Germinal center (tissue), 1 donor: ENCODE measurements around the gene NCOA4.
"Not testable (repeated sequence)": the region's sequence is repeated elsewhere in the genome, so short reads cannot be mapped to it uniquely, and the experiment has no call there.

Source experiments
- DNase-seq: peaks from one replicate; pipeline ENCODE4 v3.0.0; 2012; ENCODE audit warnings: mixed read lengths, low spot score

Gene NCOA4

GRCh38 chr10:46019569-46020343 lies 10.7 kb downstream of the NCOA4 start:
- DNase-seq, result no peak

DNA sequence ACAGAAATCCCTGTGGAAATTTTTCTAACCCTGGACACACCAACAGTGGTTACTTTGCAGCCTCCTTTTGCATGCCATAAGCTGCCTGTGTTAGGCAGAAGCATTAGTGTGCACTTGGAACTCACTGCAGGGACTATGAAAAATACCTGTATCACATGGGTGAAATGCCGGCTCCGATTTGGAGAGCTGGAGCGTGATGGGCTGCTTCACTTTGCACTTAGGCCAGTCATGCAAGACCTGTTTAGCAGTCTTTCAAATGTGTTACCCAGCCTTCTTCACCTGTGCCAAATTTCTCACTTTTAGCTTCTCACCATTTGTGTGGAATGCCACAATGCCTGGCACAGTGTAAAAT lies 11.3 kb downstream of the NCOA4 start:
- no peak for DNase-seq

DNA sequence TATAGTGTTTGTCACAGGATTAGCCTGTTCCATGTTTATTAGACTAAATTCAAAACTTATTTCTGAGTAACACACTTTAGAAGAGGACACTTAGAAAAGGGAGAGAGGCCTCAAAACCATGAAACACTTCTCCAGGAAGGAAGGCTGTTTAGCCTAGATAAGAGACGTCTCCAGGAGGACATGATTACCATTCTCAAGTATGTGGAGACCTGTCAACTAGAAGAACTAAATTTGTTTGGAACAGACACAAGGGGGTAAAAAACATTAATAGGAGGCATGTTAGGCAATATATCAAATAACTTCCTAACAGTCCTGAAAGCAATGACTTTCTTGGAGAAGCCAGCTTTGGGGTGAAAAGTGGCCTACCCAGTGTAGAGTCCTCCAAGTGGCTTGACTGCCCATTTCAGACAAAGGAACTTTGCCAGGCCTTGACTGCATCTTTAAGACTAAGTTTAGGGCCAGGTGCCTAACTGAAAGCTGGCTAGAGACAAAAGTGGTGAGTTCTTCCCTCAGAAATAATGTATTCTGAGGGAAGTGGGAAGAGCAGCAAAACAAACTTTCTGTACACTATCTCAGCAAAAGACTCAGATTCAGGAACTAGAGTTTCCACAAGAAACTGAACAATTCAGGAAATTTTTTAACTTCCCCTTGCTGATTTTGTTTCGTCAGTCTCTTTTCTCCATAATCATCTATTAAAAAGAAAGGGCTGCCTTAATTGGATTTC lies 11.8 kb downstream of the NCOA4 start:
- DNase-seq, result no peak

- no peak for DNase-seq
Observed at GRCh38 chr10:46017733-46018132, 12.7 kb downstream of the NCOA4 start.

GRCh38 chr10:46016811-46017210 lies 13.6 kb downstream of the NCOA4 start:
- no peak for DNase-seq

DNA sequence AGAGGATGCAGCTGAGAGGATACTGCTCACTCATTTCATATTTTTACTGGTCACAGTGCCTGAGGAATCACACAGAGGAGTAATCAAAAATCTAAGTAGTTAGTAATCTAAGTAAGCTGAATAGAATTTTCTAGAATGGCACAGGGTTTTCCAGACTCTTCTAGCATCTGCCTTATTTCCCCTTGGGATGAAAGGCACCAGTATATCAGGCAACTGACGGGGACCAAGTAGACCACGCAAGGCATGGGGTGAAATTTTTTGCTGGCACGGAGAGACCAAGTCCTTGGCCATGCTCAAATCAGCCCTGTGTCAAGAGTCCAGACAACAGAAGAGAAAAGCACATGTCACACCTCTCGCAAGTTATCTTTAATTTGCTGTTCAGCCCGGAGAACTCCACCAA lies 14.2 kb downstream of the NCOA4 start:
- DNase-seq, result no peak

DNA sequence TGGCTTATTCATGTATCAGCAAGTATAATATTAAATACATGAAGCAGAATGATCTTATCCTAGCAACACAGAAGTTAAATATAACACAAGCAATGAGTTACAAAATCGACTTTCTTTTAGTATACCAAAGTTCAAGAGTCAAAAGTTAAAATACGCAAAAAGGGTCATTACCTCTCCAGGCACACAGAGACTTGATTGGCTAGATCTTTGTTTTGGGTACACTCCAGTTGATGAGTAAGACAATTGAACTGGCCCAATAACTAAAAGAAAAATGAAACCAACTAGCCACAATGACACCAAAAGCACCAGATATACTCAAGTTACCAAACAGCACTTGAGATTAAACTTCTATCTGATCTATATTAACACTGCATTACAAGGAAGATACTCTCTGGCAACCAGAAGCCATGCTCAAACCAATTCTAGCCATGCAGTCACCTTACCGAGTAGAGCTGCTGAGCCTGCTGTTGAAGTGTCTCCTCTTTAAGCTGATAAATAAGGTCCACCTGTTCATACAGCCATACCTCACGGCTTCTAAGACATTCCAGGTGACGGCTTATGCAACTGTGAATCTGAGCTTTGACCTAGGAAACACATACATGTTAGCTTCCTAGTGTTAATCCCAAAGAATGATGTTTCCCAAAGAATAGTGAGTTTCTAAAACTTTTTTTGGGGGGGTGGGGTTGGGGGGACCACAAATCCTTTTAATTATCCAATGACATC lies 15.6 kb downstream of the NCOA4 start:
- DNase-seq, result no peak

GRCh38 chr10:46014206-46014605 lies 16.2 kb downstream of the NCOA4 start:
- DNase-seq, result no peak

DNA sequence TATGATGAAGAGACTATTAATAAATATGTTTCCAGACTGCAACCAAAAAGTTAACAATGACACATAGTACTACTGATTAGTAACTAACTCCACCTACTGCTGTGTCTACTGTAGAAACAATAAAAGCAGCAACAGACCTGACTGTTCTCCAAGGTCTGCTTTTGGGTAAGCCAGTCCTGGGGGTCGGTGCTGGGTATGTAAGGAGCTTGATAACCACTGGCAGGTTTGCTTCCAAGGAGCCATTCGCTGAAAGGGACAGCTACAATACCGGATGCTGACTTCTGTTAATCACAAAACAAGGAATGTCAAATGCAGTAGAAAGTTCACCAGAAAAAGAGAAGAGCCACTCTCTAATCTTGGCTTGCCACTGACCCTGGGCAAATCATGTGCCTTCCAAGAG lies 17.7 kb downstream of the NCOA4 start:
- DNase-seq, result no peak

GRCh38 chr10:46006219-46006618 lies 24.2 kb downstream of the NCOA4 start:
- DNase-seq, result no peak

DNA sequence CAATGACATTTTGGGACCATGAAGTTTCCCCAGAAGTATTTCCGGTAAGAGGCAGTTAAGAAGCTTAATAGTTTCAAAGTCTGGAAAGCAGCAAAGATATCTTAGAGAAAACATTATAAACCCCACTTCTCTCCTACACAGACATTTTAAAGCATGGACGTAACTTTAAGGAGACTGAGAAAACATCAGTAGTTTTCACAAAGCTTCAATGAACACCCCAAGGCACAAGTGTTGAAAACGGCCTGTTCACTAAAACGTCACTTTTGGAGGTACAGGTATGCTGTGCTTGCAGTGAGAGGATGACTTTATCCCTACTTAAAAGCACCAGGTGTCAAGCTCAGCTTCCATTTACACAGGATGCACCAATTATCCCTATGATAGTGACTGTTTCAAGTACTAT lies 25.0 kb downstream of the NCOA4 start:
- no peak for DNase-seq

- no peak for DNase-seq
Observed at GRCh38 chr10:46004963-46005362, 25.5 kb downstream of the NCOA4 start.

- DNase-seq, result no peak
Observed at GRCh38 chr10:46002916-46003693, 27.3 kb downstream of the NCOA4 start.

- not testable (repeated sequence) for DNase-seq
Observed at GRCh38 chr10:46002189-46002687, 28.2 kb downstream of the NCOA4 start.

- no peak for DNase-seq
Observed at GRCh38 chr10:46001187-46001756, 29.2 kb downstream of the NCOA4 start.

DNA sequence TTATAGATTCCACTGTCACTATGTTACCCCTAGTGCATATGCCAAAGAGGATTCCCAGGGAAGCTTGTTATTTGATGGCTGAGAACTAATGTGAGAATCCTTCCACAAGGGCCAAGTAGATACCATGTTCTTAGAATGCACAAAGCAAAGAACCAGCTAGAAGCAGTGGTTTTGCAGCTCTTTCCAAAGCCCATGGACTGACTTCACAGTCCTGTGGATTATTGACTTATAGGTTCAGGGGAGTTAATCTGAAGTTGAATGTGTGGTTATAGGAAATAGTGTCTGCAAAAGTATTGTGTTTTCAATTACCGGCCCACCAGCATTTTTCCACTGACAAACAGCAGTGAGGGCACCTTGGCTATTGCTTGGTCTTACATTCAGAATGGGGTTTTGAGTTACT lies 29.9 kb downstream of the NCOA4 start:
- no peak for DNase-seq

GRCh38 chr10:45999955-46000354 lies 30.5 kb downstream of the NCOA4 start:
- not testable (repeated sequence) for DNase-seq

DNA sequence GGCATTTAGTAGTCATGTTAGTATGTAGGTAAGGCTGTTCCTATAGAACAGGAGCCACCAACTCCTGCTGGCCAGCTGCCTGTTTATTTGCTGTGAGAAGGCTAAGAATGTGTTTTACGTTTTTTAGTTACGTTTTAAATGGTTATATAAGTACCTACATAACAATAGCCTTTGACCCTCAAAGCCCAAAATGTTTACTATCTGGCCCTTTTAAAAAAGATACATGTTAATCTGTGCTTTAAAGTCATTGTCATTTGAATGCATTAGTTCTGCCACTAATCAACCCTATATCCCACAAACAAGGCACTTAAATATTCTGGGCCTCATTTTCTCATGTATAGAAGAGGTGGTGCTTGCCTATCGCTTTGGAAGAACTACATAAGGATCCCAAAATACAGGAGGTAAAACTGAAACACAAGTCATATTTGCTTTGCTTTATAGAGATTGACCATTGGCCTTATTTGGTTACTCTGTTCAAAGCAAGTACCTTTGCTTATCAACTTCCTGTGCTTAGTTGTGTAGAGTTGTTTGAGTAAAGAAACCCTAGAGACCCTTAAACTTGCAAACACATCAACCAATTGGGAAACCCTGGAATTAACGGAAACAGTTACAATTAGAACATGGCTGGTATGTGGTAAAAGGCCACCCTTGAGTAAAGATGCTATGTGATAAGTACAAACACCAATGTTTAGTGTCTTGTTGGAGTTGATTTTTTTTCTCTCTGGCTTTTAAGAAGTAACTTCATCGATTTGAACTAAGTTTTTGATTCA lies 32.2 kb downstream of the NCOA4 start:
- DNase-seq, result no peak

GRCh38 chr10:45997557-45997956 lies 32.9 kb downstream of the NCOA4 start:
- no peak for DNase-seq

DNA sequence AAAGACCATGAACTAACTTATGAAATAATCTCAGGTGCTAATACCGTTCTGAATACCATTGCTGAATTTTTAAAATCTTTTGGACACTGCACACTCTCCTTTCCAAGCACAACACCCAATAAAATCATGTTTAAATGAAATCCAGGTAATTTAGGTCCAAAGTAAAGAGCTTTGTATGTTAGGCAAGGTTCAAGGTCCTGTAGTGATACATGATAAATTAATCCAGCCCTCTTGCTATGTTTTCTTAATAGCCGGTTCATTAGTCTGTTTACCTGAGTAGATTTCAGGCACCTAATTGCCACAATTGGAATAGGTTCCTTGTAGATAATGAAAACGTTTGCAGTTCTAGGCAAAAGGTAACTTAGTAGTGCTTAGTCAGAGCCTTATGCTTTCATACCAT lies 44.8 kb downstream of the NCOA4 start:
- DNase-seq, result not testable (repeated sequence)

- not testable (repeated sequence) for DNase-seq
Observed at GRCh38 chr10:45984473-45984872, 46.0 kb downstream of the NCOA4 start.
